ENCODE measurements around the gene DDX39A.

DDX39A gene

GRCh38 chr19:14435320-14436050 lies 16.3 kb upstream of the DDX39A start:
- no peak for FAIRE-seq
- no peak for DNase-seq (ENCODE audit: insufficient read length, low spot score)

- no peak for FAIRE-seq
- no peak for DNase-seq (ENCODE audit: insufficient read length, low spot score)
These were observed 15.6 kb upstream of the DDX39A start for GRCh38 chr19:14434543-14435319.

GRCh38 chr19:14433554-14434501 lies 14.7 kb upstream of the DDX39A start:
- no peak for DNase-seq (ENCODE audit: insufficient read length, low spot score)
- FAIRE-seq: no peak

GRCh38 chr19:14432791-14433553 lies 13.8 kb upstream of the DDX39A start, which contains the start of gene PKN1:
Gene PKN1, plus strand, starts transcription at chr19:14433306. Its CDS starts 216 bp downstream, at chr19:14433522.
- FAIRE-seq: no peak
- DNase-seq (ENCODE audit: insufficient read length, low spot score): peak; percentile 78

- FAIRE-seq (no peak), DNase-seq (ENCODE audit: insufficient read length, low spot score) (no peak)
These were observed 11.6 kb upstream of the DDX39A start for GRCh38 chr19:14430712-14431111.

GRCh38 chr19:14428882-14429416 lies 9.8 kb upstream of the DDX39A start:
- FAIRE-seq (no peak), DNase-seq (ENCODE audit: insufficient read length, low spot score) (no peak)

GRCh38 chr19:14427461-14427860 lies 8.3 kb upstream of the DDX39A start:
- FAIRE-seq (no peak), DNase-seq (ENCODE audit: insufficient read length, low spot score) (no peak)

- DNase-seq (ENCODE audit: insufficient read length, low spot score) (no peak), FAIRE-seq (no peak)
These were observed 6.6 kb upstream of the DDX39A start for GRCh38 chr19:14425696-14426138.

- FAIRE-seq (no peak), DNase-seq (ENCODE audit: insufficient read length, low spot score) (peak; percentile 68)
These were observed 360 bp downstream of the DDX39A start for GRCh38 chr19:14418856-14419105.

- no peak for DNase-seq (ENCODE audit: insufficient read length, low spot score)
- FAIRE-seq: peak; percentile 64
These were observed 2.3 kb downstream of the DDX39A start for GRCh38 chr19:14416817-14417231.

GRCh38 chr19:14414926-14415690 lies 4.0 kb downstream of the DDX39A start:
- no peak for DNase-seq (ENCODE audit: insufficient read length, low spot score)
- no peak for FAIRE-seq

- DNase-seq (ENCODE audit: insufficient read length, low spot score): no peak
- no peak for FAIRE-seq
These were observed 5.4 kb downstream of the DDX39A start for GRCh38 chr19:14413693-14414181.

GRCh38 chr19:14412996-14413692 lies 6.0 kb downstream of the DDX39A start:
- FAIRE-seq: no peak

GRCh38 chr19:14412324-14412995 lies 6.7 kb downstream of the DDX39A start:
- FAIRE-seq (no peak), DNase-seq (ENCODE audit: insufficient read length, low spot score) (no peak)

More at GRCh38 chr19:14412996-14413692, 6.0 kb downstream of the DDX39A start:
- no peak for DNase-seq (ENCODE audit: insufficient read length, low spot score)

- FAIRE-seq: no peak
- no peak for DNase-seq (ENCODE audit: insufficient read length, low spot score)
These were observed 7.2 kb downstream of the DDX39A start for GRCh38 chr19:14411938-14412245.

- DNase-seq (ENCODE audit: insufficient read length, low spot score): no peak
- no peak for FAIRE-seq
These were observed 7.8 kb downstream of the DDX39A start for GRCh38 chr19:14411161-14411937.
